GM12878 (cell line): Measurements from ENCODE around the gene BORCS5. TPM values are rescaled to one million over a fixed set of nuclear protein-coding genes. Genes with fewer than 3 reads are reported as not detected.

Source experiments
- CTCF ChIP-seq, 3 experiments: IDR thresholded peaks in 2 of 3; conservative IDR thresholded peaks in 1 of 3; 2 replicates each; pipeline ENCODE4 v1.5.1; 2011; ENCODE audit warnings: low read depth in 3 of 3, low read length in 3 of 3, mild to moderate bottlenecking in 3 of 3, control low read depth in 2 of 3, moderate library complexity in 2 of 3, inconsistent platforms in 1 of 3, mixed read lengths in 1 of 3; ENCODE audit not compliant: control insufficient read depth in 2 of 3, insufficient read depth in 1 of 3; ENCODE audit errors: extremely low read depth in 1 of 3
- IKZF1 ChIP-seq: fragments of 450-650 bp; conservative IDR thresholded peaks from 2 replicates; pipeline ENCODE4 v1.6.1; 2017; ENCODE audit warnings: antibody characterized with exemption, mild to moderate bottlenecking
- IRF4 ChIP-seq: IDR thresholded peaks from 2 replicates; pipeline ENCODE4 v1.6.1; 2011; ENCODE audit warnings: low read depth, low read length
- MTA2 ChIP-seq: fragments of 450-650 bp; IDR thresholded peaks from 2 replicates; pipeline ENCODE4 v1.6.1; 2016; ENCODE audit warnings: low read depth, mild to moderate bottlenecking, moderate library complexity
- NRF1 ChIP-seq: conservative IDR thresholded peaks from 2 replicates; pipeline ENCODE4 v1.6.1; 2011; ENCODE audit warnings: mild to moderate bottlenecking, low read depth, low read length, improper control_type of control experiment
- POU2F2 ChIP-seq: IDR thresholded peaks from 3 replicates; pipeline ENCODE4 v1.6.1; 2011; ENCODE audit warnings: low read depth, mild to moderate bottlenecking, low read length, borderline replicate concordance
- RAD21 ChIP-seq: IDR thresholded peaks from 2 replicates; pipeline ENCODE4 v1.6.1; 2011; ENCODE audit warnings: mild to moderate bottlenecking, low read depth, low read length, moderate library complexity; ENCODE audit not compliant: insufficient read depth
- RFX5 ChIP-seq: IDR thresholded peaks from 2 replicates; pipeline ENCODE4 v1.6.1; 2011; ENCODE audit warnings: low read depth, low read length, improper control_type of control experiment
- WRNIP1 ChIP-seq: IDR thresholded peaks from 2 replicates; pipeline ENCODE4 v1.6.1; 2011; ENCODE audit warnings: low read depth, low read length, improper control_type of control experiment, borderline replicate concordance
- ZBTB33 ChIP-seq: fragments of 450-650 bp; IDR thresholded peaks from 2 replicates; pipeline ENCODE4 v1.6.1; 2017; ENCODE audit warnings: mild to moderate bottlenecking
- ZNF274 ChIP-seq: IDR thresholded peaks from one replicate; pipeline ENCODE4 v1.8.0; 2011; ENCODE audit not compliant: insufficient read length, insufficient read depth
- polyA plus RNA-seq, 11 experiments: library from polyadenylated mRNA; depleted of rRNA in 4 of 11; unstranded in 6 of 11; stranded (reverse) in 5 of 11; fragments of >200 nt; fragmentation: Nextera tagmentation in 4 of 11; fragmentation: Illumina TruSeq in 1 of 11; extraction: Ambion mirVana in 4 of 11; extraction: Trizol in 1 of 11; gene quantifications; 1 replicate in 1 of 11; 2 replicates in 10 of 11; pipeline versions ENCODE4 v1.2.1 to v1.2.3, GENCODE V29; 2011 to 2016; ENCODE audit warnings: inconsistent platforms in 2 of 11, missing spikeins in 2 of 11, low read depth in 1 of 11
- total RNA-seq, 4 experiments: library from RNA; depleted of rRNA in 3 of 4; stranded (reverse); fragments of >200 nt in 3 of 4; fragmentation: Illumina TruSeq in 1 of 4; extraction: Trizol in 1 of 4; gene quantifications; 2 replicates each; pipeline versions ENCODE4 v1.2.1 to v1.2.3, GENCODE V29; 2013 to 2021

BORCS5 gene
- total and polyA plus RNA-seq, 10 of the 15 experiments (the other 5 are each of a cell fraction or from before 2014, with no cell fraction given): 1.4 to 39.7 (median 16.1) TPM

GRCh38 chr12:12327802-12328201 lies 29.1 kb upstream of the BORCS5 start (continued):
- TF ChIP-seq RFX5: no peak
- TF ChIP-seq NRF1: no peak
- TF ChIP-seq ZNF274: no peak
- TF ChIP-seq CTCF (IDR thresholded peaks at IDR 0.05 in 2 of 3, conservative IDR thresholded peaks at IDR 0.05 in 1 of 3; ENCODE audit: control insufficient read depth in 2 of 3, extremely low read depth in 1 of 3, insufficient read depth in 1 of 3, low read depth in 3 of 3, low read length in 3 of 3): peak; percentile 56 to 76 (median 74); a peak in 5 of 6 replicates
- TF ChIP-seq POU2F2: no peak
- no peak for TF ChIP-seq ZBTB33
- TF ChIP-seq WRNIP1: no peak
- TF ChIP-seq RAD21: peak; percentile 85
- TF ChIP-seq IRF4: no peak
- TF ChIP-seq IKZF1: peak; percentile 37; the same call in 1 of the 2 replicates
- no peak for TF ChIP-seq MTA2
